Neuronal stem cell (in vitro differentiated cells): Measurements from ENCODE around the gene CCL20.

Experiments
- DNase-seq: peaks from one replicate; pipeline ENCODE4 v3.0.0-alpha.2; 2013; ENCODE audit warnings: low spot score
- H2AFZ ChIP-seq: one replicate; pipeline ENCODE4 v1.6.1; 2013; ENCODE audit warnings: mild to moderate bottlenecking, low read length, inconsistent platforms
- H2AK5ac ChIP-seq: 2 replicates; pipeline ENCODE4 v1.6.1; 2013; ENCODE audit warnings: low read depth, mild to moderate bottlenecking, inconsistent platforms, low read length, moderate library complexity, mixed read lengths
- H2BK120ac ChIP-seq: 2 replicates; pipeline ENCODE4 v1.6.1; 2013; ENCODE audit warnings: low read depth, mild to moderate bottlenecking, inconsistent platforms, low read length, moderate library complexity, mixed read lengths
- H2BK12ac ChIP-seq: one replicate; pipeline ENCODE4 v1.6.1; 2013; ENCODE audit warnings: low read length, inconsistent platforms
- H2BK15ac ChIP-seq: 2 replicates; pipeline ENCODE4 v1.6.1; 2013; ENCODE audit warnings: mild to moderate bottlenecking, low read length, inconsistent platforms, mixed read lengths
- H2BK5ac ChIP-seq: one replicate; pipeline ENCODE4 v1.6.1; 2013; ENCODE audit warnings: inconsistent platforms, mild to moderate bottlenecking, low read length, moderate library complexity
- H3K14ac ChIP-seq: one replicate; pipeline ENCODE4 v1.6.1; 2013; ENCODE audit warnings: low read length, inconsistent platforms
- H3K18ac ChIP-seq: 2 replicates; pipeline ENCODE4 v1.6.1; 2013; ENCODE audit warnings: low read length, inconsistent platforms
- H3K23ac ChIP-seq: 2 replicates; pipeline ENCODE4 v1.6.1; 2013; ENCODE audit warnings: low read depth, mild to moderate bottlenecking, mixed read lengths, low read length, inconsistent platforms; ENCODE audit not compliant: poor library complexity
- H3K27ac ChIP-seq: replicated peaks from 3 replicates; pipeline ENCODE4 v1.5.1; 2013; ENCODE audit warnings: low read length, inconsistent platforms
- H3K27me3 ChIP-seq, 3 experiments: 2 replicates each; pipeline ENCODE4 v1.6.1; 2013; ENCODE audit warnings: low read length in 3 of 3, mild to moderate bottlenecking in 2 of 3, inconsistent platforms in 1 of 3, low read depth in 1 of 3, mixed read lengths in 1 of 3, moderate library complexity in 1 of 3; ENCODE audit not compliant: control insufficient read depth in 3 of 3, insufficient read depth in 3 of 3
- H3K36me3 ChIP-seq, 2 donors: replicated peaks in 1 of 2; 2 replicates each; pipeline ENCODE4 v1.6.1; 2013; ENCODE audit warnings: low read length in 2 of 2; ENCODE audit not compliant: control insufficient read depth in 2 of 2, insufficient read depth in 2 of 2
- H3K4ac ChIP-seq: 2 replicates; pipeline ENCODE4 v1.6.1; 2013; ENCODE audit warnings: inconsistent platforms, mild to moderate bottlenecking, low read length, moderate library complexity
- H3K4me1 ChIP-seq, 2 donors: 1 replicate in 1 of 2; 2 replicates in 1 of 2; pipeline ENCODE4 v1.6.1; 2013; ENCODE audit warnings: low read length in 2 of 2, low read depth in 1 of 2; ENCODE audit not compliant: control insufficient read depth in 2 of 2, insufficient read depth in 1 of 2
- H3K4me2 ChIP-seq: one replicate; pipeline ENCODE4 v1.6.1; 2013; ENCODE audit warnings: mild to moderate bottlenecking, low read length, inconsistent platforms; ENCODE audit not compliant: insufficient read depth, poor library complexity, severe bottlenecking
- H3K4me3 ChIP-seq, 2 donors: 2 replicates each; pipeline ENCODE4 v1.5.1; 2013; ENCODE audit warnings: low read length in 2 of 2, mild to moderate bottlenecking in 2 of 2, inconsistent platforms in 1 of 2, moderate library complexity in 1 of 2
- H3K79me1 ChIP-seq: one replicate; pipeline ENCODE4 v1.6.1; 2013; ENCODE audit warnings: low read depth, mild to moderate bottlenecking, inconsistent platforms, low read length, moderate library complexity
- H3K9ac ChIP-seq: one replicate; pipeline ENCODE4 v1.6.1; 2013; ENCODE audit warnings: mild to moderate bottlenecking, low read depth, low read length, inconsistent platforms; ENCODE audit not compliant: poor library complexity
- H3K9me3 ChIP-seq, 2 donors: replicated peaks in 1 of 2; 2 replicates each; pipeline versions ENCODE3 to v1.6.1; 2013; ENCODE audit warnings: low read length in 2 of 2, mild to moderate bottlenecking in 2 of 2, inconsistent platforms in 1 of 2, low read depth in 1 of 2, mixed read lengths in 1 of 2, moderate library complexity in 1 of 2; ENCODE audit not compliant: control insufficient read depth in 2 of 2, insufficient read depth in 1 of 2
- H4K8ac ChIP-seq: one replicate; pipeline ENCODE4 v1.6.1; 2013; ENCODE audit warnings: low read depth, mild to moderate bottlenecking, inconsistent platforms, low read length, moderate library complexity
- H4K91ac ChIP-seq: one replicate; pipeline ENCODE4 v1.6.1; 2013; ENCODE audit warnings: low read length, low read depth, mild to moderate bottlenecking, inconsistent platforms; ENCODE audit not compliant: poor library complexity
- WGBS, 2 donors: extraction: QIAGEN DNeasy Blood & Tissue Kit; methylation state at CpG; one replicate each; pipeline ENCODE4 v1.1.7; 2013; ENCODE audit warnings: missing lambda C conversion rate in 2 of 2, mixed read lengths in 1 of 2; ENCODE audit not compliant: insufficient read length in 2 of 2, insufficient replicate concordance in 1 of 2; ENCODE audit errors: extremely low coverage in 2 of 2; 5-methylcytosine and 5-hydroxymethylcytosine counted together

CCL20 gene

GRCh38 chr2:227780981-227781615 lies 32.5 kb upstream of the CCL20 start:
- no peak overlapping the region for H3K4me3 ChIP-seq
- no peak overlapping the region for H3K14ac ChIP-seq
- H4K8ac ChIP-seq, result no peak overlapping the region
- no peak overlapping the region for H3K18ac ChIP-seq
- H2AK5ac ChIP-seq, result no peak overlapping the region
- no peak overlapping the region for H3K27ac ChIP-seq
- H3K79me1 ChIP-seq, result no peaks in the 10 kb centered on the region
- H3K36me3 ChIP-seq, result no peaks in the 10 kb centered on the region
- no peak overlapping the region for H3K9ac ChIP-seq
- H3K4me1 ChIP-seq, result no peaks in the 10 kb centered on the region
- H3K9me3 ChIP-seq, result no peaks in the 10 kb centered on the region
- H2BK5ac ChIP-seq, result no peak overlapping the region
- WGBS, 2 donors, result no CpG with 5 or more reads among the region's 14 CpGs
- H2AFZ ChIP-seq, result no peak overlapping the region
- H3K27me3 ChIP-seq, result no peaks in the 10 kb centered on the region
- H3K4me2 ChIP-seq, result no peak overlapping the region
- H3K23ac ChIP-seq, result no peak overlapping the region
- no peak overlapping the region for H2BK15ac ChIP-seq
- H2BK120ac ChIP-seq, result no peak overlapping the region
- no peak for DNase-seq
- H3K4ac ChIP-seq, result no peak overlapping the region
- H4K91ac ChIP-seq, result no peak overlapping the region
- no peak overlapping the region for H2BK12ac ChIP-seq

GRCh38 chr2:227781841-227782240 lies 31.8 kb upstream of the CCL20 start:
- no peaks in the 10 kb centered on the region for H3K4me1 ChIP-seq
- no peak overlapping the region for H3K4me2 ChIP-seq
- no peak overlapping the region for H2BK12ac ChIP-seq
- no peaks in the 10 kb centered on the region for H3K79me1 ChIP-seq
- H3K27ac ChIP-seq, result no peak overlapping the region
- H2AK5ac ChIP-seq, result no peak overlapping the region
- no CpG with 5 or more reads among the region's 8 CpGs for WGBS, 2 donors
- H3K14ac ChIP-seq, result no peak overlapping the region
- no peaks in the 10 kb centered on the region for H3K36me3 ChIP-seq
- H3K9ac ChIP-seq, result no peak overlapping the region
- H2BK15ac ChIP-seq, result no peak overlapping the region
- no peak overlapping the region for H3K4me3 ChIP-seq
- H3K18ac ChIP-seq, result no peak overlapping the region
- H4K8ac ChIP-seq, result no peak overlapping the region
- no peak overlapping the region for H2BK5ac ChIP-seq
- no peaks in the 10 kb centered on the region for H3K9me3 ChIP-seq
- H3K23ac ChIP-seq, result no peak overlapping the region
- H2AFZ ChIP-seq, result no peak overlapping the region
- no peak overlapping the region for H2BK120ac ChIP-seq
- no peak overlapping the region for H3K4ac ChIP-seq
- no peak for DNase-seq
- no peaks in the 10 kb centered on the region for H3K27me3 ChIP-seq
- H4K91ac ChIP-seq, result no peak overlapping the region

DNA sequence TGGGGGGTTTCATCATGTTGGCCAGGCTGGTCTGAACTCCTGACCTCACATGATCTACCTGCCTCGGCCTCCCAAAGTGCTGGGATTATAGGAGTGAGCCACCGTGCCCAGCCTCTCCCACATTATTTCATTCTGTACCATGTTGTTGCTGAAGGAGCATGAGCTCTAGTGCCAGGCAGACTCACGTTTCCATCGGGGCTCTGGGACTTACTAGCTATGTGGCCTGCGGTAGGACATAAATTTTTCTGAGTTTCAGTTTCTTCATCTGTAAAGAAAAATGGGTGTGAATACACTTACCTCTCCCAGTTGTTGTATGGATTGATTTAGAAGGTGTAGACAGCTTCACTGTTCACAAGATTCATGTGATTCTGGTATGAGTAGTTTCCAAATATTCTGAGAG lies 30.8 kb upstream of the CCL20 start:
- Histone ChIP-seq H2AK5ac (no peak overlapping the region), H3K79me1 (no peaks in the 10 kb centered on the region), H3K9ac (no peak overlapping the region), H3K27ac (no peak overlapping the region), H2BK120ac (no peak overlapping the region), H3K4me1 (no peaks in the 10 kb centered on the region), H4K8ac (no peak overlapping the region), H3K27me3 (no peaks in the 10 kb centered on the region), H3K23ac (no peak overlapping the region), H3K18ac (no peak overlapping the region), H3K4me2 (no peak overlapping the region), H3K36me3 (no peaks in the 10 kb centered on the region), H3K14ac (no peak overlapping the region), H3K4me3 (no peak overlapping the region), H3K9me3 (no peaks in the 10 kb centered on the region), H2BK12ac (no peak overlapping the region), H4K91ac (no peak overlapping the region), H3K4ac (no peak overlapping the region), H2BK15ac (no peak overlapping the region), H2AFZ (no peak overlapping the region), H2BK5ac (no peak overlapping the region)
- WGBS, 2 donors, result no CpG with 5 or more reads among the region's 5 CpGs
- no peak for DNase-seq

DNA sequence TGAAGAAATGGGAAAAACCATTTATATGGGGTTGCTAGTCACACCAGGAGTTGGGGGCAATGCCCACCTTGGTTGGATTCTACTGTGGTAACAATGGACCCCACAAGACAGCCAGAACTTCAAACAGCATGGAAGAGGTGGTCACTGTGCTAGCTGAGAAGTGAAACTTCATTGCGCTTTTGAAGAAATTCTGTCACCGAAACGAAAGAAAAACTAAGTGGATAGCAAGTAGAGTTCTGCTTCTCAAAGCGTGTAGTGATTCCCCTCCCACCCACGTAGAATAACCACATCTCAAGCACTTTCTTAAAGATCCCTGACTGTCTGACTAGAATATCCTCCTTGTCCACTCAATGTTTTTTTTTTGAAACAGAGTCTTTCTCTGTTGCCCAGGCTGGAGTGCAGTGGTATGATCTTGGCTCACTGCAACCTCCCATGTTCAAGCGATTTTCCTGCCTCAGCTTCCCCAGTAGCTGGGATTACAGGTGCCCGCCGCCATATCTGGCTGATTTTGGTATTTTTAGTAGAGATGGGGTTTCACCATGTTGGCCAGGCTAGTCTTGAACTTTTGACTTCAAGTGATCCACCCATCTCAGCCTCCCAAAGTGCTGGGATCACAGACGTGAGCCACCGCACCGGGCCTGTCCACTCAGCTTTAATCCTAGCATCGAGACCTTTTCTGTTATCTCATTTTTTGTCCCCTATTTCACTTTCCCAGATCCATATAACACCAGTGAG lies 30.1 kb upstream of the CCL20 start:
- no peak overlapping the region for H2BK120ac ChIP-seq
- H4K91ac ChIP-seq, result no peak overlapping the region
- H3K9me3 ChIP-seq, result no peaks in the 10 kb centered on the region
- no peak overlapping the region for H4K8ac ChIP-seq
- no peak overlapping the region for H3K18ac ChIP-seq
- no peaks in the 10 kb centered on the region for H3K27me3 ChIP-seq
- H3K36me3 ChIP-seq, result no peaks in the 10 kb centered on the region
- no peaks in the 10 kb centered on the region for H3K4me1 ChIP-seq
- H2BK5ac ChIP-seq, result no peak overlapping the region
- no peak overlapping the region for H3K27ac ChIP-seq
- no peak overlapping the region for H2BK15ac ChIP-seq
- no peak overlapping the region for H3K4ac ChIP-seq
- no peak overlapping the region for H3K23ac ChIP-seq
- H3K79me1 ChIP-seq, result no peaks in the 10 kb centered on the region
- H2AFZ ChIP-seq, result no peak overlapping the region
- H3K14ac ChIP-seq, result no peak overlapping the region
- no peak overlapping the region for H3K9ac ChIP-seq
- DNase-seq, result no peak
- no CpG with 5 or more reads among the region's 12 CpGs for WGBS, 2 donors
- H2BK12ac ChIP-seq, result no peak overlapping the region
- H2AK5ac ChIP-seq, result no peak overlapping the region
- no peak overlapping the region for H3K4me2 ChIP-seq
- H3K4me3 ChIP-seq, result no peak overlapping the region
